22Rv1 (cell line): ENCODE data around the gene TPM4.

Experiments used
- ZFX ChIP-seq: fragments of 450-650 bp; IDR thresholded peaks from 2 replicates; pipeline ENCODE4 v1.6.1; 2017; ENCODE audit warnings: antibody characterized with exemption, borderline replicate concordance
- TF ChIP-seq, protein P1 (sequence below): fragments of 450-650 bp; IDR thresholded peaks from 2 replicates; pipeline ENCODE4 v1.5.1; 2017; ENCODE audit warnings: mild to moderate bottlenecking

DNA sequence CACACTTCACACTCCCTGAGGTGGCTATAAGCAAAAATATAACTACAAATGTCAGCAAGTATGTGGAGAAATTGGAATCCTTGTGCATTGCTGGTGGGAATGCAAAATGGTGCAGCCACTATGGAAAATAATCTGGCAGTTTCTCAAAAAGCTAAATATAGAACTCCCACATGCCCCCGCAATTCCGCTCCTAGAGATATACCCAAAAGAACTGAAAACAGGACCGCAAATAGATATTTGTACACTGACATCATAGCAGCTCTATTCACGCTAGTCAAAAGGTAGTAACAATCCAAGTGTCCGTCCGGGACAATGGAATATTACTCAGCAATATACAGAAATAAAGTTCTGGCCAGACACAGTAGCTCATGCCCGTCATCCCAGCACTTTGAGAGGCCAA lies 31.5 kb upstream of the TPM4 start:
- TF ChIP-seq, protein P1, sequence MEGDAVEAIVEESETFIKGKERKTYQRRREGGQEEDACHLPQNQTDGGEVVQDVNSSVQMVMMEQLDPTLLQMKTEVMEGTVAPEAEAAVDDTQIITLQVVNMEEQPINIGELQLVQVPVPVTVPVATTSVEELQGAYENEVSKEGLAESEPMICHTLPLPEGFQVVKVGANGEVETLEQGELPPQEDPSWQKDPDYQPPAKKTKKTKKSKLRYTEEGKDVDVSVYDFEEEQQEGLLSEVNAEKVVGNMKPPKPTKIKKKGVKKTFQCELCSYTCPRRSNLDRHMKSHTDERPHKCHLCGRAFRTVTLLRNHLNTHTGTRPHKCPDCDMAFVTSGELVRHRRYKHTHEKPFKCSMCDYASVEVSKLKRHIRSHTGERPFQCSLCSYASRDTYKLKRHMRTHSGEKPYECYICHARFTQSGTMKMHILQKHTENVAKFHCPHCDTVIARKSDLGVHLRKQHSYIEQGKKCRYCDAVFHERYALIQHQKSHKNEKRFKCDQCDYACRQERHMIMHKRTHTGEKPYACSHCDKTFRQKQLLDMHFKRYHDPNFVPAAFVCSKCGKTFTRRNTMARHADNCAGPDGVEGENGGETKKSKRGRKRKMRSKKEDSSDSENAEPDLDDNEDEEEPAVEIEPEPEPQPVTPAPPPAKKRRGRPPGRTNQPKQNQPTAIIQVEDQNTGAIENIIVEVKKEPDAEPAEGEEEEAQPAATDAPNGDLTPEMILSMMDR, result no peak
- no peak for TF ChIP-seq ZFX
